8988T (cell line): Measurements from ENCODE around the gene RIPK4.

Experiments
- DNase-seq: peaks from one replicate; pipeline ENCODE4 v3.0.0; 2011

Gene RIPK4

GRCh38 chr21:41752231-41752681, 14.6 kb downstream of the RIPK4 start:
- no peak for DNase-seq

- DNase-seq = no peak
Measured at GRCh38 chr21:41751611-41752011, 15.2 kb downstream of the RIPK4 start.

GRCh38 chr21:41750532-41751151, 16.2 kb downstream of the RIPK4 start:
- DNase-seq = no peak

GRCh38 chr21:41750051-41750450, 16.8 kb downstream of the RIPK4 start:
- no peak for DNase-seq

- no peak for DNase-seq
Measured at GRCh38 chr21:41749286-41749685, 17.6 kb downstream of the RIPK4 start.

GRCh38 chr21:41747943-41748738, 18.7 kb downstream of the RIPK4 start:
- DNase-seq = no peak

- DNase-seq = no peak
Measured at GRCh38 chr21:41746744-41747006, 20.2 kb downstream of the RIPK4 start.

- no peak for DNase-seq
Measured at GRCh38 chr21:41745971-41746743, 20.7 kb downstream of the RIPK4 start.

GRCh38 chr21:41745026-41745820, 21.6 kb downstream of the RIPK4 start:
- no peak for DNase-seq

- no peak for DNase-seq
Measured at GRCh38 chr21:41744028-41744930, 22.6 kb downstream of the RIPK4 start.

- no peak for DNase-seq
Measured at GRCh38 chr21:41743321-41744027, 23.4 kb downstream of the RIPK4 start.

- DNase-seq = no peak
Measured at GRCh38 chr21:41742073-41742875, 24.6 kb downstream of the RIPK4 start.

GRCh38 chr21:41741253-41742072, 25.4 kb downstream of the RIPK4 start:
- no peak for DNase-seq

- DNase-seq = no peak
Measured at GRCh38 chr21:41740604-41741252, 26.1 kb downstream of the RIPK4 start.

GRCh38 chr21:41739936-41740335, 26.9 kb downstream of the RIPK4 start:
- DNase-seq = no peak

- no peak for DNase-seq
Measured at GRCh38 chr21:41739011-41739410, 27.8 kb downstream of the RIPK4 start.

GRCh38 chr21:41737651-41738324, 29.1 kb downstream of the RIPK4 start:
- DNase-seq = no peak

GRCh38 chr21:41736423-41736822, 30.4 kb downstream of the RIPK4 start:
- DNase-seq = no peak
